ENCODE results near the gene NOL9. TPM values are rescaled to one million over a fixed set of nuclear protein-coding genes. Genes with fewer than 3 reads are reported as not detected.

The NOL9 gene
- total and polyA plus RNA-seq, 2 donors (not counting 3 experiments of a cell fraction or from before 2014, with no cell fraction given) = 14.1 to 42.9 TPM

DNA sequence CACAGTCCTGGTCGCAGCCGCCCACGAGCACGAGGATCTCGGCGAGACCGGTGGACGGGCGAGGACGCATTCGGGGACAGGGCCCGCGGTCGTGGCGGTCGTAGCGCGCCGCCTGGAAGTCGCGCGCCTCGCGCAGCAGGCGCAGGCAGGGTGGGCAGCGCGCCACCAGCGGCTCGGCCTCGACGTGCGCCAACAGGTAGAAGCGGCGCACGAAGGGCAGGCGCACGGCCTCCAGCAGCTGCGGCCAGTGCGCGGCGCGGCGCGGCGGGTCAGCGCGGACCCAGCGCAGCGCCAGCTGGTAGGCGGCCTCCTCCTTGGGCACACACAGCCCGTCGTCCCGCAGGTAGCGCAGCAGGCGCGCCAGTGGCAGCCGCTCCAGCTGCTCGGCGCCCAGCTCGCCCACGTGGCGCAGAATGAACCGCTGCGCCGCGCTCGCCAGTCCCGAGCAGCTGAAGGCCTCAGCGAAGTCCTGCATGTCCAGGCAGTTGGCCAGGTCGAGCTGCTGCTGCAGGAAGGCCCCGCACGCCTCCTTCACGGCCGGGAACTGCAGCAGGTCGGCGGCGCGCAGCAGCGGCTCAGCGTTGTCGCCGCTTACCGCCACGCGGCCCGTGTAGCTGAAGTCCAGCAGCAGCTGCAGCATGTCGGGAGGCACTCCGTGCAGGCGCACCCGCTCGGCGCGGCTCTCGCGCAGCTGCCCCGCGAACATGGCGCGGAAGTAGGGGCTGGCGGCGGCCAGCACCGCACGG, 47.8 kb upstream of the NOL9 start:
- H2AFZ ChIP-seq (ENCODE audit: low read depth, low read length) = peak overlapping the region; percentile 43
- H3K9ac ChIP-seq (replicated peaks; ENCODE audit: extremely low read depth, insufficient read depth, low read length) = peak overlapping the region; percentile 73
- TF ChIP-seq JUN (IDR thresholded peaks at IDR 0.05; ENCODE audit: borderline replicate concordance, insufficient read depth, insufficient read length, low read depth) = no peak
- TF ChIP-seq EZH2 (IDR thresholded peaks at IDR 0.05; ENCODE audit: borderline replicate concordance, low read depth, low read length, severe bottlenecking) = no peak
- no peak for TF ChIP-seq GATA2 (IDR thresholded peaks at IDR 0.05; ENCODE audit: insufficient read depth, insufficient read length, low read depth, low read length)
- TF ChIP-seq, protein P1, sequence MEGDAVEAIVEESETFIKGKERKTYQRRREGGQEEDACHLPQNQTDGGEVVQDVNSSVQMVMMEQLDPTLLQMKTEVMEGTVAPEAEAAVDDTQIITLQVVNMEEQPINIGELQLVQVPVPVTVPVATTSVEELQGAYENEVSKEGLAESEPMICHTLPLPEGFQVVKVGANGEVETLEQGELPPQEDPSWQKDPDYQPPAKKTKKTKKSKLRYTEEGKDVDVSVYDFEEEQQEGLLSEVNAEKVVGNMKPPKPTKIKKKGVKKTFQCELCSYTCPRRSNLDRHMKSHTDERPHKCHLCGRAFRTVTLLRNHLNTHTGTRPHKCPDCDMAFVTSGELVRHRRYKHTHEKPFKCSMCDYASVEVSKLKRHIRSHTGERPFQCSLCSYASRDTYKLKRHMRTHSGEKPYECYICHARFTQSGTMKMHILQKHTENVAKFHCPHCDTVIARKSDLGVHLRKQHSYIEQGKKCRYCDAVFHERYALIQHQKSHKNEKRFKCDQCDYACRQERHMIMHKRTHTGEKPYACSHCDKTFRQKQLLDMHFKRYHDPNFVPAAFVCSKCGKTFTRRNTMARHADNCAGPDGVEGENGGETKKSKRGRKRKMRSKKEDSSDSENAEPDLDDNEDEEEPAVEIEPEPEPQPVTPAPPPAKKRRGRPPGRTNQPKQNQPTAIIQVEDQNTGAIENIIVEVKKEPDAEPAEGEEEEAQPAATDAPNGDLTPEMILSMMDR (IDR thresholded peaks at IDR 0.05; ENCODE audit: extremely low read depth in 1 of 2, insufficient read depth in 1 of 2, low read depth in 1 of 2, low read length in 2 of 2) = no peak
- TF ChIP-seq, protein P2, sequence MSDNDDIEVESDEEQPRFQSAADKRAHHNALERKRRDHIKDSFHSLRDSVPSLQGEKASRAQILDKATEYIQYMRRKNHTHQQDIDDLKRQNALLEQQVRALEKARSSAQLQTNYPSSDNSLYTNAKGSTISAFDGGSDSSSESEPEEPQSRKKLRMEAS (IDR thresholded peaks at IDR 0.05; ENCODE audit: insufficient read depth, insufficient read length) = peak; percentile 59
- TF ChIP-seq POLR2AphosphoS5 (IDR thresholded peaks at IDR 0.05; ENCODE audit: insufficient read depth, low read depth, low read length) = peak; percentile 7
- TF ChIP-seq MYC (IDR thresholded peaks at IDR 0.05; ENCODE audit: low read depth, low read length) = no peak
- TF ChIP-seq POLR2A (IDR thresholded peaks at IDR 0.05; ENCODE audit: low read depth, low read length) = no peak
- TF ChIP-seq FOS (IDR thresholded peaks at IDR 0.05; ENCODE audit: borderline replicate concordance, insufficient read depth, low read length) = no peak
- peaks cover 46% of the 10 kb centered on the region for H3K79me2 ChIP-seq (ENCODE audit: control insufficient read depth, insufficient read depth, low read length)
- peaks cover 2 to 13% of the 10 kb centered on the region in 2 experiments for H3K36me3 ChIP-seq (ENCODE audit: control insufficient read depth in 2 of 2, extremely low read depth in 1 of 2, insufficient read depth in 2 of 2, low read length in 2 of 2)
- peak overlapping the region; percentile 39 to 84 (median 74) for H3K4me3 ChIP-seq (replicated peaks in 1 of 3; ENCODE audit: insufficient read depth in 1 of 3, low read depth in 1 of 3, low read length in 3 of 3)
- no peaks in the 10 kb centered on the region for H3K9me3 ChIP-seq (replicated peaks; ENCODE audit: control insufficient read depth, insufficient read depth, low read length)
- no peak for FAIRE-seq
- intact Hi-C loops (cut with micrococcal nuclease) (loop anchor here (1.0 to 5.0 kb wide), 7 partner anchors 22 to 185 kb away; partner anchors contain the start of genes CAMTA1, DNAJC11, NOL9 and PLEKHG5), dilution Hi-C loops (cut with MboI; ENCODE audit: extremely low pct_ligation_motif_present, low sequenced_read_pairs) (no loop called here)
- H3K27me3 ChIP-seq (ENCODE audit: control insufficient read depth in 2 of 2, insufficient read depth in 2 of 2, low read length in 2 of 2) = no peaks in the 10 kb centered on the region
- POLR2A ChIA-PET = interaction anchor here (1.0 to 1.6 kb wide), 7 partner anchors 12 to 65 kb away, joined by 3 to 6 read pairs (median 4); partner anchors contain the start of genes PHF13 and ZBTB48
- peak overlapping the region; percentile 78 for H3K27ac ChIP-seq (ENCODE audit: insufficient read depth, low read depth, low read length)
- BruUV-seq (replicated peaks) = no TSS peak
- no peaks in the 10 kb centered on the region for H3K9me1 ChIP-seq (replicated peaks; ENCODE audit: control insufficient read depth, extremely low read depth, insufficient read depth, low read length)
- peak overlapping the region; percentile 87 for H3K4me2 ChIP-seq (ENCODE audit: insufficient read depth, low read length)
- no peak for DNase-seq (ENCODE audit: low read depth, low spot score)
- CTCF ChIA-PET = interaction anchor here (2.9 kb wide), 2 partner anchors 44 to 48 kb away, joined by 10 to 12 read pairs; partner anchors contain the start of genes NOL9 and TAS1R1
- H3K4me1 ChIP-seq (ENCODE audit: control insufficient read depth, extremely low read depth, insufficient read depth, low read length) = peaks cover 23% of the 10 kb centered on the region
- H4K20me1 ChIP-seq (replicated peaks; ENCODE audit: control insufficient read depth, extremely low read depth, insufficient read depth, low read length) = no peaks in the 10 kb centered on the region

Measured in endothelial cell of umbilical vein (primary cell).